Stimulated activated CD8-positive, alpha-beta memory T cell treated with anti-CD3 and anti-CD28 coated beads, Interleukin-12 subunit alpha, Interleukin-12 subunit beta, amount 100 ng/mL, for 4 hours (primary cell): ENCODE measurements around the gene TMSB4Y.

Experiments
- DNase-seq: peaks from one replicate; pipeline ENCODE4 v3.0.0-alpha.2; 2020; ENCODE audit warnings: low read depth

Gene TMSB4Y

GRCh38 chrY:13703568-13703968, at the start of gene TMSB4Y:
Gene TMSB4Y (plus strand): TSS chrY:13703899.
- DNase-seq, result no peak

- no peak for DNase-seq
Observed at GRCh38 chrY:13664162-13664561, 39.5 kb upstream of the TMSB4Y start.

- no peak for DNase-seq
Observed at GRCh38 chrY:13671122-13671521, 32.6 kb upstream of the TMSB4Y start.

- no peak for DNase-seq
Observed at GRCh38 chrY:13702276-13702675, 1.4 kb upstream of the TMSB4Y start.

GRCh38 chrY:13704121-13704930, 627 bp downstream of the TMSB4Y start:
- DNase-seq, result no peak

GRCh38 chrY:13705197-13705596, 1.5 kb downstream of the TMSB4Y start:
- DNase-seq, result no peak

GRCh38 chrY:13708038-13708437, 4.3 kb downstream of the TMSB4Y start:
- no peak for DNase-seq

GRCh38 chrY:13718996-13719395, 15.3 kb downstream of the TMSB4Y start:
- no peak for DNase-seq

- DNase-seq, result no peak
Observed at GRCh38 chrY:13729517-13729916, 25.8 kb downstream of the TMSB4Y start.

GRCh38 chrY:13738618-13739017, 34.9 kb downstream of the TMSB4Y start:
- DNase-seq, result no peak

- DNase-seq, result no peak
Observed at GRCh38 chrY:13751289-13752071, 47.8 kb downstream of the TMSB4Y start.

- DNase-seq, result no peak
Observed at GRCh38 chrY:13754661-13755060, 51.0 kb downstream of the TMSB4Y start.
